GM19463 (cell line): ENCODE measurements around the gene ACAP2.

Source experiments
- ATAC-seq: cut with Tn5 transposase; IDR thresholded peaks from one replicate; pipeline ENCODE4 v1.9.1; 2021; ENCODE audit warnings: mild to moderate bottlenecking, moderate library complexity; ENCODE audit not compliant: unreplicated experiment

Gene ACAP2

DNA sequence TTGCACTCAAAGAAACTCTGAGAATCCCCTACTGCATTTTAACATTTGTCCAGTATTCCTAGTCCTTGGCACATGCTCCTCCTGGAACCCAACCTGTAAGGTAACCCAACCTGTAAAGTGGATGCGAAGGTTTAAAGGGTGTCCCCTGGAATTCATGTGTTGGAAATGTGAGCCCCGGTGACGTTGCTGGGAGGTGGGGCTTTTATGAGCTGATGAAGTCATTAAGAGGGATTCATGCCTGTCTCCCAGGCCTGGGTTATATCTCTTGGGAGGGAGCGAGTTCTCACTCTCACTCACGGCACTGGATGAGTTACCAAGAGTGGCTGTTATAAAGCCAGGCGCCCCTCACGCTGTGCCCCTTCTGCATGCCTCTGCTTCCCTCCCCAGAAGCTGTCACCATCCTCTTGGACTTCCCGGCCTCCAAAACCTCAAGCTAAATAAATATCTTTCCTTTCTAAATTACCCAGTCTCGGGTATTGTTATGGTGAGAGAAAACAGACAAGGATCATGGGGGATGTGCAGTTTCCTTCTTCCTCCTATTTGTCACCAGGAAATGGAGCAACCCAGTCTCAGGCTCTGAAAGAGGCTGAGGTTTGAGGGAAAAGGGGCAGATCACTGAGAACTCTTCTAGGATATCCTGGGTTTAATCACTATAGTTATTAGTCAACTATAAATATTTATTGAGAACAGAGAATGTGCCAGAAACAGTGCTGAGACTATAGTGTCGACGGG lies 179.5 kb downstream of the ACAP2 start:
- no peak for ATAC-seq

DNA sequence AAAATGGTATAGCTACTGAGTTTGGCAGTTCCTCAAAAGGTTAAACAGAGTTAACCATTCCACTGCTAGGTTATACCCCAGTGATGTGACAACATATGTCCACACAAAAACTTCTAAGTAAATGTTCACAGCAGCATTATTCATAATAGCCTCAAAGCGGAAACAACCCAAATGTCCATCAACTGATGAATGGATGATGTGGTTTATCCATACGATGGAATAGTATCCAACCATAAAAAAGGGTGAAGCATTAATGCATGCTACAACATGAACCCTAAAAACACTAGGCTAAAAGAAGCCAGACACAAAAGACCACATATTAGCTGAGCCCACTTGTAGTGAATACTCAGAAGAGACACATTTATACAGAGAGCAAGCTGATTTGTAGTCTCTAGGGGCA lies 180.9 kb downstream of the ACAP2 start:
- ATAC-seq, result no peak

GRCh38 chr3:195260280-195260905 lies 182.4 kb downstream of the ACAP2 start:
- no peak for ATAC-seq

DNA sequence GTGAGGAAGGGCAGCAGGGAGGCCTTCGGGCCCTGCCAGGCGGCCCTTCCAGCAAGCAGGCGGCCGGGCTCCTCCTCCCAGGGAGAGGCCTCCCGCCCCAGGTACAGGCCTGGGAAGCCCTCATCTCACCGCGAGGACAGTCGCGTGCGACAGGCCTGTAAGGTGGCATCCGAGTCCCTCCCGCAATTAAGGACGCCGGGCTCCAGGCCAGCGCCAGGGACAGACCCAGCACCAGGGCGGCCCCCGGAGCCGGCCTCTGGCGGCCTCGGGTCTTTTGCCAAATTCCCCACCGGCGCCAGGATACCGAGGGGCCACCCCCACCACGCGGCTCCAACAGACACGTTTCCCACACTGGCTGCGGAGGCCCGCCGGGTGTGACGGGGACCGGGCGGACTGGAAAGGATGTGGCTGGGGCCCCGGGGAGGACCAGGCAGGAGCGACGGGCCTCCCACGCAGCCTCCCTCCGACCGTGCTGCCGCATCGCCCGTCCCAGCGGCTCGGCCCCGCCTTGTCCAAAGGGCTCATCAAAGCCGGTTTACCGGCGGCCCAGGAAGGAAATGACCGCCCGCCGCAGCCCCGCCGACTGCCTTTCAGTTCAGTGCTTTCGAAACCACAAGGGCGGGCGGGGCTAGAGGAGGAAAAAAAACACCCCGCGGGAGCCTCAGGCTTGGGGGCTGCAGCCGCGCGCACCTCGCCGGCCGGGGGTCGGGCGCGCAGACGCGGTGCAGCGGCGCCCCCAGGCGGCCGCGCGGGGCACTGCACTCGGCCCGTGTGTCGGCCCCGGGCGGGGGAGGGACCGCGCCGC lies 183.1 kb downstream of the ACAP2 start:
- ATAC-seq, result peak; percentile 80

DNA sequence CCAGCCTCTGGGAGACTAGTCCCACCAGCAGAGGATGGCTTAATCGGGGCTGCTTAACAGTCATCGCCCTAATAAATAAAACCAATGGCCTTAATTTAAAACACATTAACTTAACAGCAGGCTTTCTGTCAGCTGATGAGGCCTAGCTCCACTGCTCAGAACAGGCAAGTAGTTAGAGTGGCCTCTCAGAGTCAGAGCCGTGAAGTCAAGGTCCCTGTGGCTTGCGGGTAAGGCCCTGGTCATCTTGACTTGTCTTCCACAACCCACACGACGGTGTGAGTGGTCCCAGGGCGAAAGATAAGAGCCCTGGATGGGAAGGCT lies 183.7 kb downstream of the ACAP2 start:
- peak; percentile 1 for ATAC-seq

GRCh38 chr3:195258449-195259153 lies 184.2 kb downstream of the ACAP2 start:
- no peak for ATAC-seq

DNA sequence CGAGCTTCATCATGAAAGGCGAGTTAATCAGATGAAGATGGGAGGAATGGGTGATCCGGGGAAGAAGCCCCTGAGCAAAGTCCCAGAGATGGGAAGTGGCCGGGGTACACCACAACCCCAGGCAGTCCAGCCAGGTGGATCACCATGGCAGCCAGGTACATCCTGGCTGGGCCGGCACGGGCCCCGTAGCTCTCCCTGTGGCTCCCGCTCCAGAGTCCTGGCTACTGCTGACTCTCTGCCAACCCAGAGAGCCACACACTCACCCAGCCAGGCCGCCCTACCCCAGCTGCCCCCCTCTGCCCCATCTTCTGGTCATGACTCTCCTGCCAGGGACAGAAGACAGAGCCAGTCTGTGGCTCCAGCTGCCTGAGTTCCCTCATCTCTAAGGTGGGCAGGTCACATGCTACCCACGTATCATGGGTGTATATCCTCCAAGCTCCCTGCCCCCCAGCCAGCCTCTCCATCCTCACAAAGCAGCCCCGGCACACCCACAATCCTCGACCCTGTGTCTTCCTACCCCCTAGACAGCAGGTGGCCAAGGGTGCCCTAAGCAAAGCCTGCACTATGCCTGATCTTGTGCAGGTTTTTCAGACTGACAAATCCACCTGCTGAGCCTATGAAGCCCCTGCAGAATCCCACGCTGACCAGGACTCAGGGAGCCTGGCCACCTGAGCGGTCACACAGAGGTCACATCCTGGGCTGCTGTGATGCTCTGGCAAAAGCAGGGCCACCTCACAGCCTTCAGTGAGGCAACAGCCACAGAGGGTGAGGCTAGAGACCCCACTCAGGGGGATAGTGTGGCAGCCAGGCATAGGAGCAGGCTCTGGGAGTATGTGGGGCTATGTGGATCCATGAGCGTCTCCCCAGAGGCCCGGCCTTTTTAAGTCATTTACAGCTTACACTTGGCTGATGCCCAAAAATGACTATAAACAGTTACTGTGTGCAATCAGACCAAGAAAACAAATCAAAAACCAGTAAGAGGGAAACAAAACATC lies 185.1 kb downstream of the ACAP2 start:
- no peak for ATAC-seq

GRCh38 chr3:195256639-195257453 lies 186.0 kb downstream of the ACAP2 start:
- ATAC-seq, result no peak

- no peak for ATAC-seq
These were observed 187.0 kb downstream of the ACAP2 start for GRCh38 chr3:195255571-195256501.

GRCh38 chr3:195255176-195255500 lies 187.7 kb downstream of the ACAP2 start:
- ATAC-seq, result no peak

DNA sequence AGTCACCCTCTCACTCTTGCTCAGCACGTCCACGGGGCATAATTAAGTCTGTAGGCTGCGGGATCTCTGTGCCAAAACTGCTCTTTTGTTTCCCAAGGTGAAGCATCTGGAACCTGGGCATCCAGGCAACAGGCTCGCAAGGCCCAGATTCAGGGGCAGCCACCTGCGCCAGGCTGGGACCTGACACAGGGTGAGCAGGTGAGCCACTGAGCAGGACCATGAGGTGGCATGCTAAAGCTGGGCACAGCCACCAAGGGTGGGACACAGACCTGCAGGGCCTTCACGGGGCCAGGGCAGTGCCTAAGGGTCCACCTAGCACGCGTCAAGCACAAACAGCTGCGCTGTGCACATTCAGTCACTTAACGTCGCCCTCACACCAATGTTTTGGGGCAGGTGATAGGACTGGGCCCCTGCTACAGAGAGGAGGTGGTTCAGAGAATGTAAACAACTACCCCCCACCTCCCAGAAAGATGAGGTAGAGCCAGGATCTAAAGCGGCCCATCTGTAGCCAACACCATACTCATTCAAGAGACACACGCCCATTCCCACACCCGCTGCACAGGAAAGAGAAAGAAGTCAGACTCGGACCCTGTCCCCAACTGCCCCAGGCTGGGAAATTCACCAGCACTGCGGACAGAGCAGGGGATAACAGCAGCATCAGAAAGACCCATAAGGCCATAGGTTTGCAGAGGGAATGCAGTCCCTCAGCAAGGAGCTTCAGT lies 188.2 kb downstream of the ACAP2 start:
- ATAC-seq, result no peak

DNA sequence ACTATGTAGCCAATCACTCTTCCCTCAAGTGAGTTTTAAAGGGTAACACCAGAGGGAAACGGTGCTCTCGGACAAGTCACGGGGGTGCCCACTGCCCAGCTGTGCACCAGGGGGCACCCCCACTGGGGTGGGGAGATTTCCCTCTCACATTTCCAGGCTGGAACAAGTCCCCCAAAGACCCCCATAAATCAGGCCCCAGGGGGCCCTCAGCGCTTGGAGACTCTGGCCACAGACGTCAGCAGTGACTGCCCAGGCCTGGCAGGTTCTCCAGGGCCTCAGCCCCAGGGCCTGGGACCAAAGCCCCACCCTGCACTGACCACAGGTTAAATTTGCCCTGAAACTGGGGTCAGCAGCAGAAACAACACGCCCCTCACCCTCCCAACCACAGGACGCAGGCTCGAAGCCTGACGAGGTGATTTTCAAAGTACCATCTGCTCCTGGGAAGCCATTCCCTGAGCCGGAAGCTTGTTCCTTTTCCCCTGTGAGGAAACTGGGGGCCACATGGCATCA lies 188.8 kb downstream of the ACAP2 start:
- ATAC-seq, result no peak

- peak; percentile 50 for ATAC-seq
These were observed 191.3 kb downstream of the ACAP2 start for GRCh38 chr3:195251336-195252065.

DNA sequence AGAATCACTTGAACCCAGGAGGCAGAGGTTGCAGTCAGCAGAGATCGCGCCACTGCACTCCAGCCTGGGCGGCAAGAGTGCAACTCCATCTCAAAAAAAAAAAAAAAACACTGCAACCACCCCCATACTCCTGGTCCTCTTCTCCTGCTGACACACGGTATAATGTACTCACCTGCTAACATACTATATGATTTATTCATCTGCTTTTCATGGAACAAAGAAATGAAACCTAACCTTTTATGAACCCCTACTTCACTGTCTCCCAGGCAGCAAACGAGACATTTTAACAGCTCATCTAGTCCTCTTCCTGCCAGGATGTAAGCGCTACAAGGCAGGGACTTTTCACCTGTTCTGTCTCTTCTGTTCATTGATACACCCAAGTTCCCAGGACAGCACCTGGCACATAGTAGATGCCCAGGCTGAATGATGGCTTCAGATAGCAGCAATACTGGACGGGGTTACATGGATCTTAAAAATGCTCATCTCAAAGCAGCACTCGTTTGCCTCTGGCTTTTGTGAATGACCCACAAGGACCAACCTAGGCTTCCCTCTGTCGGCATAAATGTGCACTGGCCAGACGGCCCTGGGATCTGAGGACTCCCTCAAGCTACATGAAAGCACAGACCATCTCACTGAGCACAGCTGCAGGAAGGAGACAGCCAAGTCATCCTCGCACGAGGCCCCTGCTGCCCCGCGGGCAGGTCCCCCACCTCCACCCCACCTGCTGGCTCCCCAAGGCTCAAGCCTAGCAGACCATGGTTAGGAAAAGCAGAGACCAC lies 192.2 kb downstream of the ACAP2 start:
- no peak for ATAC-seq

GRCh38 chr3:195249858-195250464 lies 192.9 kb downstream of the ACAP2 start:
- ATAC-seq, result no peak
